ENCODE data around the gene TERT.

- no peak for TF ChIP-seq POLR2A (IDR thresholded peaks at IDR 0.05; ENCODE audit: control extremely low read depth in 1 of 2, low read depth in 2 of 2, low read length in 2 of 2)
- no peak for TF ChIP-seq SIX5 (IDR thresholded peaks at IDR 0.05; ENCODE audit: low read depth, low read length)
These were observed 53.3 kb downstream of the TERT start for GRCh38 chr5:1241509-1242080.
